Panc1 (cell line): Measurements from ENCODE around the gene LRP3. TPM values are rescaled to one million over a fixed set of nuclear protein-coding genes. Genes with fewer than 3 reads are reported as not detected.

ENCODE experiments used
- ATAC-seq: fragments of 200-7000 bp; cut with Tn5 transposase; 2 replicates; pipeline ENCODE4 v1.9.1; 2020; ENCODE audit warnings: mild to moderate bottlenecking, moderate library complexity
- BruUV-seq: library from RNA; stranded (reverse); fragments of 400-500 nt; replicated peaks from 2 replicates; lab custom pipeline; 2021; lab: Mats Ljungman, UMichigan
- CTCF ChIA-PET: fragments of 300-600 bp; sonication (Branson Sonifier 250); formaldehyde crosslinking; loops from one replicate; lab custom pipeline; 2022; ENCODE audit warnings: antibody characterized with exemption; lab: Charles Lee
- POLR2A ChIA-PET: fragments of 300-600 bp; sonication (Branson Sonifier 250); formaldehyde crosslinking; loops from one replicate; lab custom pipeline; 2022; ENCODE audit warnings: antibody characterized with exemption; lab: Charles Lee
- DNase-seq: peaks from one replicate; pipeline ENCODE4 v3.0.0-alpha.2; 2010; ENCODE audit warnings: low read depth, low spot score
- H3K27ac ChIP-seq: 2 replicates; pipeline ENCODE4 v1.5.1; 2011; ENCODE audit warnings: mild to moderate bottlenecking, low read length, inconsistent platforms
- H3K27me3 ChIP-seq: fragments of 200-500 bp; sonication (Bioruptor generic); 2 replicates; pipeline ENCODE4 v1.6.0; 2014; ENCODE audit warnings: low read length, inconsistent platforms; ENCODE audit not compliant: control insufficient read depth, insufficient read depth
- H3K36me3 ChIP-seq: fragments of 200-500 bp; sonication (Bioruptor generic); 2 replicates; pipeline ENCODE4 v1.5.1; 2014; ENCODE audit warnings: inconsistent platforms, mild to moderate bottlenecking, low read length, moderate library complexity; ENCODE audit not compliant: control insufficient read depth, insufficient read depth
- H3K4me1 ChIP-seq: 2 replicates; pipeline ENCODE4 v1.5.1; 2011; ENCODE audit warnings: inconsistent platforms, mild to moderate bottlenecking, low read length, moderate library complexity; ENCODE audit not compliant: control insufficient read depth, insufficient read depth
- H3K4me3 ChIP-seq, 2 experiments: 2 replicates each; pipeline ENCODE4 v1.5.1; 2011 to 2012; ENCODE audit warnings: low read depth in 2 of 2, low read length in 2 of 2, mild to moderate bottlenecking in 2 of 2, inconsistent platforms in 1 of 2, moderate library complexity in 1 of 2
- H3K9me3 ChIP-seq: fragments of 200-500 bp; sonication (Bioruptor generic); 2 replicates; pipeline ENCODE4 v1.5.1; 2014; ENCODE audit warnings: low read depth, mild to moderate bottlenecking, inconsistent platforms, low read length, moderate library complexity; ENCODE audit not compliant: control insufficient read depth, insufficient read depth
- POLR2AphosphoS5 ChIP-seq: IDR thresholded peaks from 2 replicates; pipeline ENCODE4 v1.6.1; 2012; ENCODE audit warnings: mild to moderate bottlenecking, low read depth, low read length, moderate library complexity
- SIN3A ChIP-seq: IDR thresholded peaks from 2 replicates; pipeline ENCODE4 v1.6.1; 2012; ENCODE audit warnings: low read depth, mild to moderate bottlenecking, low read length, moderate library complexity, borderline replicate concordance; ENCODE audit not compliant: insufficient read depth
- TCF7L2 ChIP-seq: IDR thresholded peaks from 2 replicates; pipeline ENCODE4 v1.6.1; 2011; ENCODE audit warnings: mild to moderate bottlenecking, low read depth, low read length, inconsistent platforms
- in situ Hi-C: cut with HindIII; loops from 2 replicates; pipeline ENCODE4 v1.10.0; 2016; ENCODE audit warnings: low sequenced_read_pairs, low pct_unique_long_range_greater_than_20kb
- intact Hi-C: fragments of 100-400 bp; cut with micrococcal nuclease; formaldehyde crosslinking; loops from one replicate; pipeline ENCODE4 v1.10.0; 2022; ENCODE audit not compliant: unreplicated experiment
- total RNA-seq: library from RNA; stranded (reverse); gene quantifications from one replicate; pipeline ENCODE4 v1.2.1, GENCODE V29; 2021; ENCODE audit not compliant: unreplicated experiment
- TF ChIP-seq, protein P1 (sequence below): fragments of 450-650 bp; IDR thresholded peaks from 2 replicates; pipeline ENCODE4 v1.5.1; 2017; ENCODE audit warnings: mild to moderate bottlenecking
- TF ChIP-seq, protein P2 (sequence below), 2 experiments: IDR thresholded peaks; 2 replicates each; pipeline ENCODE4 v1.6.1; 2011 to 2012; ENCODE audit warnings: low read depth in 2 of 2, control low read depth in 1 of 2, low read length in 1 of 2, mild to moderate bottlenecking in 1 of 2, moderate library complexity in 1 of 2; ENCODE audit not compliant: insufficient read depth in 1 of 2

LRP3 gene
- total RNA-seq, 1 experiment from 2014 or later, result 28.6 TPM

DNA sequence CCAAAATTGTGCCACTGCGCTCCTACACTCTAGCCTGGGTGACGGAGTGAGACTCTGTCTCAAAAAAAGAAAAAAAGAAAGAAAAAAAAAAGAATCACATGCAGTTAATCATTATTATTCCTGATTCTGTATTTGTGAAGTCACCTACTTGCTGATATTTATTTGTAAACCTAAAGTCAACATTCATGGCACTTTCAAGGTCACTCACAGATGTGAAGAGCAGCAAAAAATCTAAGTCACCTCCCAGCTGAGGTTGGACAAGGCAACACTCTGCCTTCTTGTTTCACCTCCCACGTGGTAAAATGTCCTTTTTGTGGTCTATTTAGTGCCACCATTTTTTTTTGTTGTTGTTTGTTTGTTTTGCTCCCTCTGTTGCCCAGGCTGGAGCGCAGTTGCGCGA, 35.8 kb upstream of the LRP3 start:
- in situ Hi-C loops, result no loop called here

DNA sequence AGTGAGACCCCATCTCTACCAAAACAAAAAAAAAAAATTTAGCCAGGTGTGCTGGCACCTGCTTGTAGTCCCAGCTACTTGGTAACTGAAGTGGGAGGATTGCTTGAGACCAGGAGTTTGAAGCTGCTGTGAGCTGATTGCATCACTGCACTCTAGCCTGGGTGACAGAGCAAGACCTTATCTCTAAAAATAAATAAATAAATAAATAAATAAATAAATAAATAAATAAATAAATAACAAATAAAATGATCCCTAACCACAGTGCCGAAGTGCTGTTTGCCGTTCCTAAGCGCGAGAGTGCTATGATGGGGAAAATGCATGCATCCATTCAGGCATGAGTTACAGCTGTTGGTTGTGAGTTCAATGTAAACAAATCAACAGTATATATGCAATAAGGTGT, 35.0 kb upstream of the LRP3 start:
- DNase-seq (no peak), ATAC-seq (no peak)
- ChIA-PET POLR2A (interaction anchor here (0.7 kb wide), 1 partner anchor 1743 kb away, joined by 3 read pairs; no protein-coding TSS in a partner anchor), CTCF (interaction anchor here (0.8 kb wide), 1 partner anchor 25 kb away, joined by 5 read pairs; no protein-coding TSS in a partner anchor)
- Histone ChIP-seq H3K4me1 (no peaks in the 10 kb centered on the region), H3K27me3 (no peaks in the 10 kb centered on the region), H3K27ac (no peak overlapping the region), H3K9me3 (no peaks in the 10 kb centered on the region), H3K4me3 (no peak overlapping the region), H3K36me3 (no peaks in the 10 kb centered on the region)
- TF ChIP-seq, protein P1, sequence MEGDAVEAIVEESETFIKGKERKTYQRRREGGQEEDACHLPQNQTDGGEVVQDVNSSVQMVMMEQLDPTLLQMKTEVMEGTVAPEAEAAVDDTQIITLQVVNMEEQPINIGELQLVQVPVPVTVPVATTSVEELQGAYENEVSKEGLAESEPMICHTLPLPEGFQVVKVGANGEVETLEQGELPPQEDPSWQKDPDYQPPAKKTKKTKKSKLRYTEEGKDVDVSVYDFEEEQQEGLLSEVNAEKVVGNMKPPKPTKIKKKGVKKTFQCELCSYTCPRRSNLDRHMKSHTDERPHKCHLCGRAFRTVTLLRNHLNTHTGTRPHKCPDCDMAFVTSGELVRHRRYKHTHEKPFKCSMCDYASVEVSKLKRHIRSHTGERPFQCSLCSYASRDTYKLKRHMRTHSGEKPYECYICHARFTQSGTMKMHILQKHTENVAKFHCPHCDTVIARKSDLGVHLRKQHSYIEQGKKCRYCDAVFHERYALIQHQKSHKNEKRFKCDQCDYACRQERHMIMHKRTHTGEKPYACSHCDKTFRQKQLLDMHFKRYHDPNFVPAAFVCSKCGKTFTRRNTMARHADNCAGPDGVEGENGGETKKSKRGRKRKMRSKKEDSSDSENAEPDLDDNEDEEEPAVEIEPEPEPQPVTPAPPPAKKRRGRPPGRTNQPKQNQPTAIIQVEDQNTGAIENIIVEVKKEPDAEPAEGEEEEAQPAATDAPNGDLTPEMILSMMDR, result no peak
- TF ChIP-seq SIN3A (no peak), TCF7L2 (no peak), POLR2AphosphoS5 (no peak)
- TF ChIP-seq, protein P2, sequence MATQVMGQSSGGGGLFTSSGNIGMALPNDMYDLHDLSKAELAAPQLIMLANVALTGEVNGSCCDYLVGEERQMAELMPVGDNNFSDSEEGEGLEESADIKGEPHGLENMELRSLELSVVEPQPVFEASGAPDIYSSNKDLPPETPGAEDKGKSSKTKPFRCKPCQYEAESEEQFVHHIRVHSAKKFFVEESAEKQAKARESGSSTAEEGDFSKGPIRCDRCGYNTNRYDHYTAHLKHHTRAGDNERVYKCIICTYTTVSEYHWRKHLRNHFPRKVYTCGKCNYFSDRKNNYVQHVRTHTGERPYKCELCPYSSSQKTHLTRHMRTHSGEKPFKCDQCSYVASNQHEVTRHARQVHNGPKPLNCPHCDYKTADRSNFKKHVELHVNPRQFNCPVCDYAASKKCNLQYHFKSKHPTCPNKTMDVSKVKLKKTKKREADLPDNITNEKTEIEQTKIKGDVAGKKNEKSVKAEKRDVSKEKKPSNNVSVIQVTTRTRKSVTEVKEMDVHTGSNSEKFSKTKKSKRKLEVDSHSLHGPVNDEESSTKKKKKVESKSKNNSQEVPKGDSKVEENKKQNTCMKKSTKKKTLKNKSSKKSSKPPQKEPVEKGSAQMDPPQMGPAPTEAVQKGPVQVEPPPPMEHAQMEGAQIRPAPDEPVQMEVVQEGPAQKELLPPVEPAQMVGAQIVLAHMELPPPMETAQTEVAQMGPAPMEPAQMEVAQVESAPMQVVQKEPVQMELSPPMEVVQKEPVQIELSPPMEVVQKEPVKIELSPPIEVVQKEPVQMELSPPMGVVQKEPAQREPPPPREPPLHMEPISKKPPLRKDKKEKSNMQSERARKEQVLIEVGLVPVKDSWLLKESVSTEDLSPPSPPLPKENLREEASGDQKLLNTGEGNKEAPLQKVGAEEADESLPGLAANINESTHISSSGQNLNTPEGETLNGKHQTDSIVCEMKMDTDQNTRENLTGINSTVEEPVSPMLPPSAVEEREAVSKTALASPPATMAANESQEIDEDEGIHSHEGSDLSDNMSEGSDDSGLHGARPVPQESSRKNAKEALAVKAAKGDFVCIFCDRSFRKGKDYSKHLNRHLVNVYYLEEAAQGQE (IDR thresholded peaks at IDR 0.05; ENCODE audit: insufficient read depth in 1 of 2, low read depth in 2 of 2, low read length in 1 of 2), result no peak
- no TSS peak for BruUV-seq
- intact Hi-C loops, result no loop called here
- in situ Hi-C loops, result no loop called here

More for the DNA sequence above, 35.8 kb upstream of the LRP3 start:
- BruUV-seq, result no TSS peak
- ChIA-PET CTCF (interaction anchor here (1.1 kb wide), 1 partner anchor 26 kb away, joined by 4 read pairs; no protein-coding TSS in a partner anchor), POLR2A (no interaction called here)
- no peak for ATAC-seq
- Histone ChIP-seq H3K27me3 (no peaks in the 10 kb centered on the region), H3K9me3 (no peaks in the 10 kb centered on the region), H3K4me1 (no peaks in the 10 kb centered on the region), H3K36me3 (no peaks in the 10 kb centered on the region), H3K4me3 (no peak overlapping the region), H3K27ac (no peak overlapping the region)
- DNase-seq, result no peak
- intact Hi-C loops, result no loop called here
- TF ChIP-seq POLR2AphosphoS5, result no peak
- TF ChIP-seq, protein P2 (IDR thresholded peaks at IDR 0.05; ENCODE audit: insufficient read depth in 1 of 2, low read depth in 2 of 2, low read length in 1 of 2), result no peak
- no peak for TF ChIP-seq TCF7L2
- TF ChIP-seq, protein P1, result no peak
- no peak for TF ChIP-seq SIN3A
